ENCODE data around the gene EFEMP2. TPM values are rescaled to one million over a fixed set of nuclear protein-coding genes. Genes with fewer than 3 reads are reported as not detected.

The EFEMP2 gene
- 130 and 131 TPM in 2 replicates for total RNA-seq
- long read RNA-seq, transcript EFEMP2-217 (12 exons, 1,813 nt), result minor isoform, 12 of 75 reads
- long read RNA-seq, transcript EFEMP2-201 (11 exons, 2,034 nt), result major isoform, 53 of 75 reads
- long read RNA-seq, partial matches to known transcripts, result 6 of 75 reads
- long read RNA-seq, other reads (novel, unspliced or antisense), result 3 of 75 reads

DNA sequence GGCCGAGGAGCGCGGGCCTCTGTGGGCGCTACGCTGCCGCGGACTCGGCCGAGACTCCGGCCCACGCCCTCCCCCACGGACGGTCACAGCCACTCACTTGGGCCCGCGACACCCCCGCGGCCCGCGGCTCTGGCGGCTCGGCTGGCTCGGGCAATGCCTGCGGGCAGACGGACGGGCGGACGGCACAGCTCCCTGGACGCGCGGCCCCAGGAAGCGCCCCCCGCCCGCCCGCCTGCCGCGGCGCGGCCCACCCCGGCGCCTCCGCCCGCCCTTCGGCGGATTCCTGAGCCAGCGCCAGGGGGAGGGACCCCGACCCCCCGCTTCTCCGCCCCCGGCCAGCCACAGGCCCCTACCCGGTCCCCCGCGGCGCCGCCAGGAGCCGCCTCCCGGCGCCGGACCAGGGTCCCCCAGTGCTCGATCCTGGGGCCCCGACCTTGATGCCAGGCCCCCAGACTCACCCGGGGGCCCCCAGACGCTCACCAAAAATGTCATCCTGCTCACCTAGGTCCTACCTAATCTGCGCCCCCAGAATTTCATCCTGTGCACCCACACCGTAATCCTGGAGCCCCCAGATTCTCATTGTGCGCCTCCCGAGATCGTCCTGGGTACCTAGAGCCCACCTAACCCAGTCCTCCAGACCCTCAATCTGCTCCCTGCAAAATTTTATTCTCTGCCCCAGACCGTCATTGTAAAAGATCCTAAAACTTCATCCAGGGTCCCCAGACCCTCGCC, at the start of gene EFEMP2:
Gene EFEMP2, minus strand, starts transcription at position 215 of the 732 bp plus-strand sequence. CDS start 446 bp downstream, outside the sequence.
- TF ChIP-seq CTCF (IDR thresholded peaks at IDR 0.05), result no peak
- Mint-ChIP-seq H3K27ac (ENCODE audit: unreplicated experiment) (peak within 1 kb of the TSS; percentile 92), H3K4me3 (ENCODE audit: unreplicated experiment) (peak within 1 kb of the TSS; percentile 85), H3K4me1 (ENCODE audit: unreplicated experiment) (peaks cover 36% of the 10 kb centered on the region), H3K9me3 (ENCODE audit: unreplicated experiment) (no peaks in the 10 kb centered on the region), H3K36me3 (ENCODE audit: unreplicated experiment) (no peaks in the 10 kb centered on the region), H3K27me3 (ENCODE audit: unreplicated experiment) (no peaks in the 10 kb centered on the region)
- no peak for DNase-seq (ENCODE audit: extremely low spot score, unreplicated experiment)

DNA sequence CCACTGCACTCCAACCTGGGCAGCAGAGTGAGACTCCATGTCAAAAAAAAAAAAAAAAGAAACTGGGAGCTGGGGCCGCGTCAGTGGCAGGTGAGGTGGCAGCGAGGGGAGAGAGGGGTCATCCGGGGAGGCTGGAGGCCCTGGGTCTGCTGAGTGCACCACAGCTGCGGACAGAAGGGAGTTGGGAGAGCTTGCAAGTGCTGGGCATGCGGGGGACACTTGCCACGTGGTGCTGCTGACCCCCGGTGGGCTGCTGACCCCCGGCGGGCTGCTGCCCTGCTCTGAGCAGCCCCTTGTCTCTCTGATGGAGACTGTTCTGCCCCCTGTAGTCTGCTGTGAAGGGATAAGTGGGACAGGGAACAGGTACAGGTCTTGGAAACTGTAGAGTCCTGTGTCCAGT, 49.3 kb upstream of the EFEMP2 start:
- Mint-ChIP-seq H3K36me3 (ENCODE audit: unreplicated experiment) (peaks cover 20% of the 10 kb centered on the region), H3K27me3 (ENCODE audit: unreplicated experiment) (no peaks in the 10 kb centered on the region), H3K4me3 (ENCODE audit: unreplicated experiment) (no peak overlapping the region), H3K9me3 (ENCODE audit: unreplicated experiment) (no peaks in the 10 kb centered on the region), H3K27ac (ENCODE audit: unreplicated experiment) (no peak overlapping the region), H3K4me1 (ENCODE audit: unreplicated experiment) (peaks cover 15% of the 10 kb centered on the region)
- no peak for DNase-seq (ENCODE audit: extremely low spot score, unreplicated experiment)
- TF ChIP-seq CTCF (IDR thresholded peaks at IDR 0.05), result no peak

GRCh38 chr11:65921033-65921555, 48.5 kb upstream of the EFEMP2 start:
- no peak for DNase-seq (ENCODE audit: extremely low spot score, unreplicated experiment)
- no peaks in the 10 kb centered on the region for H3K9me3 Mint-ChIP-seq (ENCODE audit: unreplicated experiment)
- H3K4me3 Mint-ChIP-seq (ENCODE audit: unreplicated experiment), result peak overlapping the region; percentile 88
- no peaks in the 10 kb centered on the region for H3K27me3 Mint-ChIP-seq (ENCODE audit: unreplicated experiment)
- H3K27ac Mint-ChIP-seq (ENCODE audit: unreplicated experiment), result no peak overlapping the region
- TF ChIP-seq CTCF (IDR thresholded peaks at IDR 0.05), result no peak
- peaks cover 23% of the 10 kb centered on the region for H3K4me1 Mint-ChIP-seq (ENCODE audit: unreplicated experiment)
- peaks cover 23% of the 10 kb centered on the region for H3K36me3 Mint-ChIP-seq (ENCODE audit: unreplicated experiment)

- H3K27ac Mint-ChIP-seq (ENCODE audit: unreplicated experiment), result peak overlapping the region; percentile 65
- peak overlapping the region; percentile 88 for H3K4me3 Mint-ChIP-seq (ENCODE audit: unreplicated experiment)
- DNase-seq (ENCODE audit: extremely low spot score, unreplicated experiment), result no peak
- H3K4me1 Mint-ChIP-seq (ENCODE audit: unreplicated experiment), result peaks cover 30% of the 10 kb centered on the region
- no peaks in the 10 kb centered on the region for H3K27me3 Mint-ChIP-seq (ENCODE audit: unreplicated experiment)
- H3K36me3 Mint-ChIP-seq (ENCODE audit: unreplicated experiment), result peaks cover 23% of the 10 kb centered on the region
- H3K9me3 Mint-ChIP-seq (ENCODE audit: unreplicated experiment), result no peaks in the 10 kb centered on the region
- no peak for TF ChIP-seq CTCF (IDR thresholded peaks at IDR 0.05)
Measured at GRCh38 chr11:65920372-65920802, 47.8 kb upstream of the EFEMP2 start.

Measured in osteocyte (in vitro differentiated cells).